Naive B cell (primary cell): Measurements from ENCODE around the gene GLIPR1L1. TPM values are rescaled to one million over a fixed set of nuclear protein-coding genes. Genes with fewer than 3 reads are reported as not detected.

ENCODE experiments used
- polyA plus RNA-seq, 6 donors: library from polyadenylated mRNA; unstranded; fragments of 300-500 nt; fragmentation: Illumina TruSeq; gene quantifications; one replicate each; pipeline ENCODE4 v1.2.3, GENCODE V29; 2021; ENCODE audit warnings: low read depth in 6 of 6

Gene GLIPR1L1
- polyA plus RNA-seq, 6 donors from 2014 or later, result not detected

Other genes starting within 250 kb of the GLIPR1L1 start
- gene KCNC2, start 124.8 kb upstream of the GLIPR1L1 start, polyA plus RNA-seq, result not detected
- gene CAPS2, start 4.3 kb upstream of the GLIPR1L1 start, polyA plus RNA-seq, result 1 to 10 TPM; 2.1 to 9.4 (median 4.0) TPM
- gene GLIPR1L2, start 56.4 kb downstream of the GLIPR1L1 start, polyA plus RNA-seq, result under 1 TPM in 4 of 6 donors, not detected in 2; 0.37 to 0.89 (median 0.59) TPM
- 100 to 1,000 TPM; 238 to 289 (median 253) TPM for gene GLIPR1, start 146.1 kb downstream of the GLIPR1L1 start, polyA plus RNA-seq
- 10 to 100 TPM; 56.1 to 81.7 (median 71.9) TPM for gene KRR1, start 176.9 kb downstream of the GLIPR1L1 start, polyA plus RNA-seq